ENCODE measurements around the gene CDH23. TPM values are rescaled to one million over a fixed set of nuclear protein-coding genes. Genes with fewer than 3 reads are reported as not detected.

The CDH23 gene
- total RNA-seq, 1 experiment from 2014 or later: 0.03 TPM

DNA sequence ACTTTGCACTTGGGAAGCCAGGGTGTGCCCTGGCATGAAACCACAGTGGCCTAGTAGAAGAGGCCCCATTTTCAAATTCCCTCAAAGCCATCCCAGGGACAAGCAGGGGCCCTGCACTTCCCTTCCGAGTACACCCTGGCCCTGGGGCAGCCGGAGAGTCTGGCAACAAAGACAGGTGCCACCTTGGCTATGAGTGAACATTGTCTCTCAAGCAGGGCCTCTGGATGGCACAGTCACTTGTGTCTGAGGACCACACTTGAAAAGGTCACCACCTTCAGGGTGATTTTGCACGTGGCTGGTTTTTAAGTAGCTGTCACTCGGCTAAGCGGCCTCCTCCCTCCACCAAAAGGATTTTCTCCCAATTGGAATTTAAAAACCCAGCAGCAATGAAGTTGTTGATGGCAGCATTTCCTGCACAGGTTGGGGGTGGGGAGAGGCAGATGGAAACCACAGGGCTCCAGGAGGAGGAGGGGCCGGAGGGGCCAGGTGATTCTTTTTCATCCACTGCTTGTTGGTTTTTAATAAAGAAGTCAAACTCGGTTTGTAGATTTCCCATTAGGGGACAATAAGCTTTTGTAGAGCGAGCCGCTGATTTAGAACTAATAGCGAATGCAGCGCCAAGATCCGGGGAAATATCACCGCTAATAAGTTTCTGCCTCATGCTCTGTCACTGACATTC lies 289.0 kb downstream of the CDH23 start:
- no peak for DNase-seq (ENCODE audit: low read depth)
- in situ Hi-C loops (cut with HindIII; ENCODE audit: low pct_unique_long_range_greater_than_20kb, low sequenced_read_pairs): no loop called here

DNA sequence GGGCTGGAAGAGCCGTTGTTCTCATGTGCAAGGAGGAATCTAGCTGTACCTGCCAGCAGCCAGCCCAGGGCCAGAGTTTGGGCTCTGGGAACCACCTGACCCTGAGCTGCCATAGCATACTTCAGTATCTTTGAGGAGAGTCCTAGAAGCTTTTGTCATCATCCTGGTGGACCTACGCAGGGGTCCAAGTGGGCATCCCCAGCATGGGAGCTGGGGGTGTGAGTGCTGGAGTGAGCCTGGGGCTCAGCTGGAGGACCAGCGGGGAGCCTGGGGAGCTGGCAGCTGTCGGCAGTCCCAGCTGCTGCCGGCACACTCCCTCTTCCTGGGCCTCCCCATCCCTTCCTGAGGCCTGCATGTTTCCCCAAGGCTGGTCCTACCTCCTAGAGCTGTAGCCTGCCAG lies 290.4 kb downstream of the CDH23 start:
- DNase-seq (ENCODE audit: low read depth): no peak
- in situ Hi-C loops (cut with HindIII; ENCODE audit: low pct_unique_long_range_greater_than_20kb, low sequenced_read_pairs): no loop called here

DNA sequence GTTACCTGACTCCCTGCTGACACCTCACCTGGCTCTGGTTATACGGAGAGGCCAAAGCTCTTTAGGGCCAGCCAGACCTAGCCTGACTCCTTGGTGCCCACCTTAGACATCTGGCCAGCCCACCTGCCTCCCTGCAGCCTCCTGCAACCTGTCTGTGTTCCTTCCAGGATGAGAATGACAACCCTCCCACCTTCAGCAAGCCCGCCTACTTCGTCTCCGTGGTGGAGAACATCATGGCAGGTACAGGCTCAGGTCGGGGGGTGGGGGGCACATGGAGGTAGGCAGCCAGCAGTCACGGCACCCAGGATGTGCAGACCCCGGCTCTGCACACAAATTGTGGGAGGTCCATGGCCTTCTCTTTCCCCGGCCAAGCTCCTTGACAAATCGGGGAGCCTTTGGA lies 290.8 kb downstream of the CDH23 start:
- in situ Hi-C loops (cut with HindIII; ENCODE audit: low pct_unique_long_range_greater_than_20kb, low sequenced_read_pairs): no loop called here

DNA sequence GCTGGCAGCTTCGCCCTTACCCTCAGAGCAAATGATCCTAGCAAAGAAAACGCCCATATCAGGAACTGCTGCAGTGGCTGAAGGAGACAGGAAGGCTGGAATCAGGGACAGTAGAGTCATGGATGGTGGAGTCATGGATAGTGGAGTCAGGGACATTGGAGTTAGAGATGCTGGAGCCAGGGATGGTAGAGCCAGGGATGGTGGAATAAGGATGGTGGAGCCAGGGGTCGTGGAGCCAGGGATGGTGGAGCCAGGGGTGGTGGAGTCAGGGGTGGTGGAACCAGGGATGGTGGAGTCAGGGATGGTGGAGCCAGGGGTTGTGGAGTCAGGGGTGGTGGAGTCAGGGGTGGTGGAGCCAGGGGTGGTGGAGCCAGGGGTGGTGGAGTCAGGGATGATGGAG lies 291.5 kb downstream of the CDH23 start:
- no peak for DNase-seq (ENCODE audit: low read depth)
- in situ Hi-C loops (cut with HindIII; ENCODE audit: low pct_unique_long_range_greater_than_20kb, low sequenced_read_pairs): no loop called here

More for the DNA sequence above, 290.8 kb downstream of the CDH23 start:
- DNase-seq (ENCODE audit: low read depth): no peak

DNA sequence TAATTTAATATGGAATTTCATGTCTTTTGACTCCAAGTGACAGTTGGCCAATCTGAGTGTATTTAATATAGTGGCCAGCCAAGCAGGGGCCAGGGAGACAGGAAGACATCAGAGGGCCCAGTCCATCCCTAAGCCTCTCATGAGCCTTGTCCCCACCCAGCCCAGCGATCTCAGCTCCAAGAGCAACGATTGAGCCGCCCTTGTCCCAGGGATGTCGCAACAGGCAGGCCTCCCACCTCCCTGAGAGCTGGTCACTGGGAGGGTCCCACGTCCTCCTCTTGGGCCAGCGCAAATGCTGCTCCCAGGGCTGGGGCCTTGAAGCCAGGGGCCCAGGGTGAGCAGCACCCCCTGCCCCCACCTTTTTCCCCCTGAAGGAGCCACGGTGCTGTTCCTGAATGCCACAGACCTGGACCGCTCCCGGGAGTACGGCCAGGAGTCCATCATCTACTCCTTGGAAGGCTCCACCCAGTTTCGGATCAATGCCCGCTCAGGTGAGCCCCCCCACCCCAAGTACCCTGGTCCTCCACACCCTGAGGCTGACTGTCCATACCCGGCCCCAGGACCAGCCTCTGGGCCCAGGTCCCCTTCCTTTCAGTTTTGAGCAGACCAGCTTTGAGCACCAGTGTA lies 293.5 kb downstream of the CDH23 start:
- in situ Hi-C loops (cut with HindIII; ENCODE audit: low pct_unique_long_range_greater_than_20kb, low sequenced_read_pairs): no loop called here
- no peak for DNase-seq (ENCODE audit: low read depth)

DNA sequence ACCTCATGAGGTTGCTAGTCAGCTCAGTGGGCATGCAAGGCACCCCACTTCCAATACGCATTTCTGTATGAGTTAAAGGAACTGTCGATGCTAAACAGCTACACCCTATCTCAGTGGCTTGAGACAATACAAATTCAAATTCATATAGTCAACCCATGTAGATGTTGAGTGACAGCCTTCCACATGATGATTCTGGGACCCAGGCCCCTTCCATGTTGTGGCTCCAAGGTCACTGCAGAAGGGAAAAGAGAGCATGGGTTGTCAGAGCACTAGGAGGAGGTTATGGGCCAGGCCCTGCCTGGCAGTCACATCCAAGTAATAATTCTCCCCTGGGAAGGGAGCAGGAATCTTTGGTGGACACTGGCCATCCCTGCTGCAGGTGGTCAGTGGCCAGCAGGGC lies 294.7 kb downstream of the CDH23 start:
- no peak for DNase-seq (ENCODE audit: low read depth)
- in situ Hi-C loops (cut with HindIII; ENCODE audit: low pct_unique_long_range_greater_than_20kb, low sequenced_read_pairs): no loop called here

DNA sequence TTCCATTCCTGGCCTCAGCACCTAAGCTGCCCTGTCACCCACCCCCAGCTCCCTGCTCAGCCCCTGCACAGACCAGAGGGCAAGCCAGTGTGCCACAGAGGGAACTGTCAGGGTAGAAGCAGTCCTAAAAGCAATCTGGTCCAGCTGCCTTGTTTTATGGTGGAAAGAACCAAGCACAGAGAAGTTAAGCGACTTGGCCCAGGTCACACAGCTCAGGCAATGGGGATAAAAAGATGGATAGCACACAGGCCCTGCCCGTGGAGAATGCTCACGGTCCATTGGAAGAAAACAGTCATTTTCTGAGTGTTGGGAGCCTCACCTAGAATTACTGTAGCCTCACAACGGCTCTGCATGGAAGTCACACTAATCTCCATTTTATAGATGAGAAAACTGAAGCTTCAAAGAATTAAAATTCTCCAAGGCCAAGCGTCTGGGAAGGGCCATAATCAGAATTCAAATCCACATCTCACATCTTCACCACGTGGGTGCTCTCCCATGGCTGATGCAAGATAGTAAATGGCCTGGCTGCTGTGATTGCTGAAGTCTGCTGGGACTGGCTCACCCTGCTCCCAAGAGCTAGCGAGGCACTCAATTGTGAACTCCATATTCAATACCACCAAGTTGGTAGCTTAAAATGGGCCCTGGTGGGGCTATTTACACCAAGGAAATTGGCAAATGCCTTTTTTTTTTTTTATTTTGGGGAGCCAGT lies 296.0 kb downstream of the CDH23 start:
- in situ Hi-C loops (cut with HindIII; ENCODE audit: low pct_unique_long_range_greater_than_20kb, low sequenced_read_pairs): no loop called here

DNA sequence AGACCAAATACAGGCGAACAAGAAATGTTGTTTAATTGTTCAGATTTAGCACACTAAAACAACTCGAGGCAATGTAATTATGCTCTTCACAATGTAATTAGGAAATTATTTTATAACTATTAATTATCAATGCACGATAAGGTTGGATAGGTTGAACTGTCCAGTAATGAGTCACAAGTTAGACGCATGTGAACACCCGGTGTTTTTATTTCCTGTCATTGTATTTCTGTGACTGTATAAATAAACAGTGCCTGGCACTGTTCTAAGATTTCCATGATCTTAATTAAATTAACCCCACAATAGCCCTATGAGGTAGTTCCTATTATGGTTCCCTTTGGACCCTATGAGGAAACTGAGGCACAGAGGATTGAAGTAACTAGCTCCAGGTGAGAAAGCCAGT lies 296.7 kb downstream of the CDH23 start:
- in situ Hi-C loops (cut with HindIII; ENCODE audit: low pct_unique_long_range_greater_than_20kb, low sequenced_read_pairs): no loop called here
- peak; percentile 32 for DNase-seq (ENCODE audit: low read depth)

More for the DNA sequence above, 296.0 kb downstream of the CDH23 start:
- DNase-seq (ENCODE audit: low read depth): no peak

DNA sequence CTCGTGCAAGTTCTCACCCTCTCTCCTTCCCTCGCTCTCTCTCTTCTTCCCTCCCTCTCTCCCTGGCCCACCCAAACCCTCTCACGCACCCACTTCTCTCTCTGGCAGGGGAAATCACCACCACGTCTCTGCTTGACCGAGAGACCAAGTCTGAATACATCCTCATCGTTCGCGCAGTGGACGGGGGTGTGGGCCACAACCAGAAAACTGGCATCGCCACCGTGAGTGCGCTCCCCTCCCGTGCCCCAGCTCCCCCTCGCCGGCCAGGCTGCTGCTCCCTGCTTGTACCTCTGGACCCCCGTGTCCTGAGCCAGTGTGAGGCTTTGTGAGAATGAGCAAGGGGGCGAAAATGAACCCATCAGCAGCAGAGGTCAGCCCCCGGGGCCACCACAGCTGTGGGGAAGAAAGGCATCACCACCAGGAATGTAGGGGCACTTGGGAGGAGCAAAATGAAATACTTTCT lies 297.4 kb downstream of the CDH23 start:
- in situ Hi-C loops (cut with HindIII; ENCODE audit: low pct_unique_long_range_greater_than_20kb, low sequenced_read_pairs): no loop called here
- no peak for DNase-seq (ENCODE audit: low read depth)

DNA sequence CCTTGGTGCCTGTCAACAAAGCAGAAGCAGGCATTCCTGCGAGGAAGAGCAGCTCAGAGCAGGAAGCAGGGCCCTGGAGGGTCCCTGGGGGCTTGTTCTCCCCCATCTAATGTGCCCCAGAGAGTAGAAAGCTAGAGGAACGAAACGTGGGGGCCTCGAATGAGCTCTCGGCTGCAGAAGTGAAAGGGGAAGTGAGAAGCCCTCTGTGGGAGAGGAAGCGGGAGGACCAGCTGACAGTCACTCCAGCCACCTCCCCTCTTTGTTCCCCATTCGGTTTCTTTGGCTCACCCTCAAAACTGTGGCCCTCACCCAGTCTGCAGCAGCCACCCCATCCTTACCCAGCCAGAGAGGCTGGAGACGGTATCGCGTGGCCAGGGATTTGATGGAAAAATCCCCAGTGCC lies 297.8 kb downstream of the CDH23 start:
- in situ Hi-C loops (cut with HindIII; ENCODE audit: low pct_unique_long_range_greater_than_20kb, low sequenced_read_pairs): no loop called here
- DNase-seq (ENCODE audit: low read depth): no peak

DNA sequence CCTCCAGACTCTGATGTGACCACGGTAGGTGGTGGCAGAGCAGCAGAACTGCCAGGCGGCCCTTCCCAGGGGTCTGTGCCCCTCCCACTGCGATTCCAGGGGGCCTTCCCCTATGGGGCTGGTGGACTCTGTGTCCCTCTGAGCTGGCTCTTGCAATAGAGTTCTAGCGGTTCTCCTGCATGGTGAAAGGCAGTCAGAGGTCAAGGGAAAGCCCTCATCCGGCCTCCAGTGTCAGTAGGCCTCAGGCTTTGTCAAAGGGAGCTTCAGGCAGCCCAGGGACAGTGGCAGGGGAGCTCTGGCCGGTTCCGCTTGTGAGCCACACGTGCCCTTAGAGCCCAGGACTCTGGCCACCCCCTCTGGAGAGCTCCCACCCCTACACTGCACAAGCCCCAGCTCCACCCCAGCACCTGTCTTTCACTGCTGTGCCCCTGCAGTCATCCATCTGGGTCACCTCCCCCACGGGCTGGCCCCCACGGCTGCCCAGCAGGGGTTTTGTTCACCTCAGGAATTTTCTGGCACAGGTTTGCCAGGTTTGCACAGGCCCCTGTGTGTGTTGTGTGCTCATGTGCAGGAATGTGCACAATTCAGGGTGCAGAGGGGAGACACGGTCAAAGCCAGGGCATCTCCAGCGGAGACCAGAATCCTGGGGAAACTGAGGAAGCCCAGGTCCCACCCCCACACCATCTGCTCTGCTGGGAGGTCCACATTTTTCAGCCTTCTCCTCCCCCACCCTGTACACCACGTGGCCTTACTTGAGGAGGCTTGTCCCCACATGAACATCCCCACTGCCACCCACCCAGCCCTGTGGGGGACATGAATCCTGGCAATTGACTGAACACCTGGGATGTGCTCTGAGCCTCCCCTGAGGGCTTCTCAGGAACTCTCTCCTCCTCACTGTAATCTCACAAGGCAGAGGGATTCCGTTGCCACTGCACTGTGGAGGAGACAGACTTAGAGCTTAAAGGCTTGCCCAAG lies 299.1 kb downstream of the CDH23 start:
- in situ Hi-C loops (cut with HindIII; ENCODE audit: low pct_unique_long_range_greater_than_20kb, low sequenced_read_pairs): no loop called here
- DNase-seq (ENCODE audit: low read depth): no peak

DNA sequence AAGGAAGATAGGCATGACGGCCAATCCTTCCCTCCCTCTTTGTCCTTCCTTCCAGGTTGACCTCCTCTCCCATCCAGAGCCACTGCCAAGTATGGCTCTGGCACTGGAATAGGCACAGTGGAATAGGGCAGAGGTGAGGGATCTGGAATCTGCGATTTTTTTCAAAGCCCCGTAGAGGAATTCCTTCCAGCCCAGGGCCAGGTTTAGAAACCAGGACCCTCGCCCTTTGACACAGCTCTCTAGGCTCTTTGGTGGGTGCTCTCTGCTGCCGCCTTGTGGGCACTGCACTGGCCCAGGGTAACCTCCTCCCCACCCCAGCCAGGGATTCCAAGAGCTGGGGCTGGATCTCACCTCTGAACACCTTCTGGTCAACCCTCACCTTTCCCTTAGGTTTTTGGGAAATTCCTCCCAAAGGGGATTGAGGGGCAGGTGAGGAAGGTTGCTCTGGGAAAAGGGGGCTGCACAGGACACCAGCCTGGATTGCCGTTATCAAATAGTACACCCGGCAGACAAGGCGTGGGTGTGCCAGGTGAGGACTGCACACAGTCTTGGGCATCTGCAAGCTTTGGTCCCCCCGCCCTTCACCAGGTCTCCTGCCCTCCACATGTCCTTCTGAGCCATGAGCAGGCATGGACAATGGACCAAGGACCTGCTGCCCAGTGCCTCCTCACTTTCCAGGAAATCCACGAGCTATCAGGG lies 300.1 kb downstream of the CDH23 start:
- in situ Hi-C loops (cut with HindIII; ENCODE audit: low pct_unique_long_range_greater_than_20kb, low sequenced_read_pairs): no loop called here
- DNase-seq (ENCODE audit: low read depth): peak; percentile 28

DNA sequence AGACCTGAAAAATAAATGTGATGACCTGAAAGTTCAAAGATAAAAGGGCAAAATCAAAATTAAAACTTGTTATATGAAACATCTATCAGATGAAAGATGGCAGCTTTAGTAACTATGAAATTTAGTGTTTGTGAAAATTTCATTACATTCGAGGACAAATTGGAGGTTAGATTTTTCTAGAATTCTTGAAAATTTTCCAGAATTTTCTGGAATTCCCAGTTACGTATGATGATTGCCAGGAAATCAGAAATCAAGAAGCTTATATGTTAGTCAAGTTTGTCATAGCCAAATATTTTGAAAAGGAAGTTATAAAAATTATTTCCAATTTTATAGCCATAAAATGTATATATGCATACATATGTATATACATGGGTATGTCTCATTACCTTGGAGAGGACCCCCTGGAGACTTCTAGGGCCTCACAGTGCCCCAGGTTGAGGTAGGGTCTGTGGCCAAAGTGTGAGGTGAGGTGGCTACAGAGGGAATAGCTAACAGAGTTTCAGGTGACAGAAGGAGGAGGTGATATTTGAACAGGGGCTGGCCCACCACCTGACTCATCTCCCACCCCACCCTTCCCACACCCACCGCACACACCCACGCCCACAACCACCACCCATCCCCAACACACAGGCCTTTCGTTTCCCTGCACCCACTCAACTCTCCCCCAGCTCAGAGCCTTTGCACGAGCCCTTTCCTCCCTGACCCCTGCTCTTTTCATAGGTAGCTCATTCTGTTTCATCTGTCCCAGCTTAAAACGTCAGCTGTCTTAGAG lies 301.4 kb downstream of the CDH23 start:
- no peak for DNase-seq (ENCODE audit: low read depth)
- in situ Hi-C loops (cut with HindIII; ENCODE audit: low pct_unique_long_range_greater_than_20kb, low sequenced_read_pairs): no loop called here

DNA sequence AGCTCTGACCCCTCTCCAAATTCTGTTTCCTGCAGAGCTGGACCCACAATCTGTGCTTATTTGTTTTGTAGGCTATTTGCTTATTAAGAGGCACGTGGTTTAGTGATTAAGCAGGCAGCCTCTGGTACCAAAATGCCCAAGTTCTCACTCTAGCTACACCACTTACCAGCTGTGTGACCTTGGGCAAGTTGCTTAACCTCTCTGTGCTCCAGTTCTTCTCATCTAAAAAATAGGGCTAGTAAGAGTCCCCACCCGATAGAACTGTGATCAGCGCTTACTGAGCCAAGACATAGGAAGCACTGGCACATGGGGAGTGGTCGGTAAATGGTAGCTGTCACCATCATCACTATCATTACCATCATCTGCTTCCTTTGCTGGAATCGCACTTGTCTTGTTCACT lies 302.0 kb downstream of the CDH23 start:
- in situ Hi-C loops (cut with HindIII; ENCODE audit: low pct_unique_long_range_greater_than_20kb, low sequenced_read_pairs): no loop called here

DNA sequence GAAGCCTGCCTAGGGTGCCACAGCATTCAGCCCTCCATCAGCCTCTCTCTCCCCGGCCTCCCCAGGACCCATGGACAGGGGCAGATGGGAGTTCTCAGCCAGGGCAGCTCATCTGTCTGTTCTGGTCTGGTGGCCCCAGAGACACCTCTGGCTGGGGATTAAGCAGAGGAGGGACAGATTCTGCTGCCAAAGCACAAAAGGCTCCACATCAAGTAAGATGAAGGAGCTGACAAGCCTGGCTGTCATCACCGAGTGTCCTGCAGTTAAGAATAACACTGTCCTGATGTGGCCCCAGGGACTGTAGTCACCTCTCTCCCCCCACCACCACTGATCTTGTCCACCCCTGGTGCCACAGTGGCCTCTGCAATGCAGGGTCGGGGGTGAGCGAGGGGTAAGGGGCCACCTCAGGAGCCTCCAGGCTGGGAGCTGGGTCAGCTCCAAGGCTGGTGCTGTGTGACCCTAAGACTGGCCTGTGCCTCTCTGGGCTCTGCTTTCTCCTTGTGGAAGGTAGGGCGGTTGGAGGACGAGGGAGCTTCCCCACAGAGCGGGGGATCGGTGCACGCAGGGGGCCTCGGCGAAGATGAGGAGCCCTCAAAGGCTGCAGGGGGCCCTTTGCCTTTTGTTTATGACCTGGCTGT lies 304.1 kb downstream of the CDH23 start:
- DNase-seq (ENCODE audit: low read depth): no peak
- in situ Hi-C loops (cut with HindIII; ENCODE audit: low pct_unique_long_range_greater_than_20kb, low sequenced_read_pairs): no loop called here

More for the DNA sequence above, 302.0 kb downstream of the CDH23 start:
- DNase-seq (ENCODE audit: low read depth): no peak

DNA sequence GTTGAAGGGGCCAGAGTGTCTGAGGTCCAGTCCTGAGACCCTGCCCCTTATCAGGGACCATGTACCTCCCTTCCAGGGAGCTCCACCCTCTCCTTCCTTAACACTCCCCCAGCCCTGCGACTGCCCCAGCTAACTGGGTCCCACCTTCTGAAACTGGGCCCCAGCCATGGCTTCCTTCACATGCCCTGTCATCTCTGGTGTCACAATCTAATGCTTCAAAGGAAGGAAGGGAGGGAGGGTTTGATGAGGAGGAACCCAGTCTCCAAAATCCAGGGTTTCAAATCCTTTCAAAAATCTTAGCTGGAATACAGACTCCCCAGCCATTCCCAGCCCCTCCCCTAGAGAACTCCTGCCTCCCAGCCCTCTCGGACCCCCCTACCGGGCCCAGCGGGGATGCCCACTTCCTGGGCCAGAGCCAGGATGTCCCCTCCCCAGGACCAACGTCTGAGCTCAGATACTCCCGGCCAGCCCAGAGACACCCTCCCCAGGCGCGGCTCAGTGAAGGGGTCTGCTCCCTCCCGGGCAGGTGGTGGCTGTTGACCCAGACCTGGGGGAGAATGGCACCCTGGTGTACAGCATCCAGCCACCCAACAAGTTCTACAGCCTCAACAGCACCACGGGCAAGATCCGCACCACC lies 304.9 kb downstream of the CDH23 start:
- DNase-seq (ENCODE audit: low read depth): no peak
- in situ Hi-C loops (cut with HindIII; ENCODE audit: low pct_unique_long_range_greater_than_20kb, low sequenced_read_pairs): no loop called here

All from Caki2 (cell line).